GM12801 (cell line): ENCODE results near the gene ARHGAP35.
A peak's percentile ranks its signal among the peaks of the same experiment; 100 is the strongest.

Source experiments
- TF ChIP-seq, protein P1 (sequence below): IDR thresholded peaks from one replicate; pipeline ENCODE4 v1.5.1; 2011; ENCODE audit warnings: control low read depth; ENCODE audit not compliant: insufficient read length; ENCODE audit errors: extremely low read depth

ARHGAP35 gene

DNA sequence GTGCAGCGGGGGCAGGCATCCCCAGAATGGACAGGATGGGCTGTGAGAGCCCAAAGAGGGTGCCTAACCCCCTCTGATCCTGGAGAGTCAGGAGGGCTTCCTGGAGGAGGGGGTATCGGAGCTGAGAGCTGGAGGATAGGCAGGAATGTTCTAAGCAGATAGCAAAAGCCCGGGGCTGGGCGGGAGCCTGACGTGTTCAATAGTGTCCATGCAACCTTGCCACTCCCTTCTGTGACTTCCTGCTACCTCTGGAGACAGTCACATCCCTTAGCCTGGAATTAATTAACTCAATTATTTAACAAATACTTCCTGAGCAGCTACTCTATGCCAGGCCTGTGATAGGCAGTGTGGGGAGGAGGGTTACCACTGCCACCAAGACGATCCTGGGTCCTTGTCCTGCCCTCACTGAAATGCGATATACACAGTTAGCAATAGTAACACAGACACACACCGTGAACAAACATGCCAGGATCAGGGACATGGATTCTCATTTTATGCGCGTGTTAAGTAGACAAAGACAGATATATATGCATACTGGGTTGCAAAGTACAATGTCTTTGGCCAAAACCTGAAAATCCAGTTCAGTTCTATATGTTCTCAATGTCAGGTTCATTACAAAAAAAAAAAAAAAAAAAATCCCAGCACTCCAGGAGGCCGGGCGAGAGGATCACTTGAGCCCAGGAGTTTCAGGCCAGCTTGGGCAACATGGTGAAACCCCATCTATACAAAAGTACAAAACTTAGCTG is 20.9 kb upstream of the ARHGAP35 start:
- TF ChIP-seq, protein P1, sequence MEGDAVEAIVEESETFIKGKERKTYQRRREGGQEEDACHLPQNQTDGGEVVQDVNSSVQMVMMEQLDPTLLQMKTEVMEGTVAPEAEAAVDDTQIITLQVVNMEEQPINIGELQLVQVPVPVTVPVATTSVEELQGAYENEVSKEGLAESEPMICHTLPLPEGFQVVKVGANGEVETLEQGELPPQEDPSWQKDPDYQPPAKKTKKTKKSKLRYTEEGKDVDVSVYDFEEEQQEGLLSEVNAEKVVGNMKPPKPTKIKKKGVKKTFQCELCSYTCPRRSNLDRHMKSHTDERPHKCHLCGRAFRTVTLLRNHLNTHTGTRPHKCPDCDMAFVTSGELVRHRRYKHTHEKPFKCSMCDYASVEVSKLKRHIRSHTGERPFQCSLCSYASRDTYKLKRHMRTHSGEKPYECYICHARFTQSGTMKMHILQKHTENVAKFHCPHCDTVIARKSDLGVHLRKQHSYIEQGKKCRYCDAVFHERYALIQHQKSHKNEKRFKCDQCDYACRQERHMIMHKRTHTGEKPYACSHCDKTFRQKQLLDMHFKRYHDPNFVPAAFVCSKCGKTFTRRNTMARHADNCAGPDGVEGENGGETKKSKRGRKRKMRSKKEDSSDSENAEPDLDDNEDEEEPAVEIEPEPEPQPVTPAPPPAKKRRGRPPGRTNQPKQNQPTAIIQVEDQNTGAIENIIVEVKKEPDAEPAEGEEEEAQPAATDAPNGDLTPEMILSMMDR = no peak

DNA sequence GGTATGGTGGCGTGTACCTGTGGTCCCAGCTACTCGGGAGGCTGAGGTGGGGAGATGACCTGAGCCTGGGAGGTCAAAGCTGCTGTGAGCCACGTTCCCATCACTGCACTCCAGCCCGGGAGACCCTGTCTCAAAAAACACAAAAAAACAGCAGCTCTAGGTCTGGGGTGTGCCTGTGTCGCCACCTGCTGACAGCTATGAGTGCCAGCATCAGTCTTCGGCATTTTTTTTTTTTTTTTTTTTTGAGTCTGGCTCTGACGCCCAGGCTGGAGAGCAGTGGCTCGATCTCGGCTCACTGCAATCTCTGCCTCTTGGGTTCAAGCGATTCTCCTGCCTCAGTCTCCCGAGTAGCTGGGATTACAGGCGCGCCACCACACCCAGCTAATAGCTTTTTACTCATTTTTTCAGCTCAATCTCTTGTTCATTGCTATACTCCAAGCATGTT is 20.3 kb upstream of the ARHGAP35 start:
- TF ChIP-seq, protein P1 = peak; percentile 34

DNA sequence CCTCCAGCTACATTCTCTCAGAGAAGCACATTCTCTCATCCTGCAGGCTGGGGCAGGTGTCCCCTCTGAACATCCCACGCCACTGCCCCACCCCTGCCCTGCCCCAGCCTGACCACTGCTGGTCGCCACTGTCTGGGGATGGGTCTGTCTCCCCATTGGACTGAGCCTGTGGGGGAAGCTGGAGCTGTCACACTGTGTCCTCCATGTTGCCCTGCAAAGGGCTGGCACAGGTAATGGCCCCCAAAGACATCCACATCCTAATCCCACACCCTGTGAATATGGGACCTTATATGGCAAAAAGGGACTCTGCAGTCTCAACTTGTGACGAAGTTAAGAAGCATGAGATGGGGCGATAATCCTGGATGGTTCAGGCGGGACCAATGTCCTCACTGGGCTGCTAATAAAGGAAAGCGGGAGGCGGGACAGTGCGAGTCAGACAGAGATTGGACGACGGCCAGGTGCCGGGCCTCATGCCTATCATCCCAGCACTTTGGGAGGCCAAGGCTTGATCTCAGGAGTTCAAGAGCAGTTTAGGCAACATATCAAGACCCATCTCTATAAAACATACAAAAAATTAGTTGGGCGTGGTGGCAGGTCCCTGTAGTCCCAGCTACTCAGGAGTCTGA is 19.2 kb upstream of the ARHGAP35 start:
- TF ChIP-seq, protein P1 = no peak

DNA sequence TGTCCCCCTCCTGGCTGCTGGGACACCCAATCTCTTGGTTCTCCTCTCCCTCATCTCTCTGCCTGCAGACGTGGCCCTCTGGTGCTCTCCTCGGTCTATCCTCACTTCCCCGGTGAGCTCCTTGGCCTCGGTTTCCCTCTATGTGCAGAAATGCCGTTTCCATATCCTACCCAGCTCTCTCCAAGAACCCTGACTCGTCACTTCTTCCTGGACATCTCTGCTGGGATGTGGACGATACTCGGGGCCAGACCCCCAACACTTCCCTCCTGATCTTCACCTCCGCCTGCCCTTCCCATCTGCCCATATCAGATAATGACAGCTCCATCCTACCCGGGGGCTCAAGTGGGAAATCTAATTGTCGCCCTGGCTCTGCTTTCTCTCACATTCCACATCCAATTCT is 18.0 kb upstream of the ARHGAP35 start:
- TF ChIP-seq, protein P1 = no peak

DNA sequence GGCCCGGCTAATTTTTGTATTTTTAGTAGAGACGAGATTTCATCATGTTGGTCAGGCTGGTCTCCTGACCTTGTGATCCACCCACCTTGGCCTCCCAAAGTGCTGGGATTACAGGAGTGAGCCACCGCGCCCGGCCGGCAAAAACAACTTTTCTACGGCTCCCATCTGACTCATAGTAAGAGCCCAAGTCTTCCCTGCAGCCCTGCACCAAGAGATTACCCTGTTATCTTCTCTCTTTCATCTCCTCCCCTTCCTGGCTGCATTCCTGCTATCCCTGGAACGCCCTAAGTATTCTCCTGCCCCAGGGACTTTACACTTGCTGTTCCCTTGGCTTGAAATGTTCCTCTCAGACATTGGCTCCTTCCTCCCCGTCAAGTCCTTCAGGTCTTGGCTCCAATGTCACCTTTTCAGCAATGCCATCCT is 16.7 kb upstream of the ARHGAP35 start:
- TF ChIP-seq, protein P1 = no peak

DNA sequence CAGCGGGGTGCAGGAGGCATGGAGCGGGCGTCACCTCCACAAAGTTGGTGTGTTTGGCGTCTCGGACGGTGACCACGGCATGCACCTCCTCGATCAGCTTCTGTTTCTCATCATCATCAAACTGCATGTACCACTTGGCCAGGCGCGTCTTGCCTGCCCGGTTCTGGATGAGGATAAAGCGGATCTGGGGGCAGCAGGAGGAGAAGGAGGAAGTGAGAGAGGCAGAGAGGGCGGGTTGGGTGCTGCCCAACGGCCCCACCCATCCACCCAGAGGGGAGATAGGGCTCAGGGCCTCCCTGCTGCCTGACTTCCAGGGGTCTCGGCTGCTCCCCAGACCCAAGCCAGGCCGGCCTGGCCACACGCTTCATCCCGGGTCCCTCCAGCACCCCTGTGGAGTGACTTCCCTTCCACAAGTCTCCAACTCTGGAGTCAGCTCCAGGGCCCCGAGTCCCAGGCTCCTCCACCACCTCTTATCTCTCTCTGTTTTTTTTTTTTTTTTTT is 14.8 kb upstream of the ARHGAP35 start:
- TF ChIP-seq, protein P1 = no peak

DNA sequence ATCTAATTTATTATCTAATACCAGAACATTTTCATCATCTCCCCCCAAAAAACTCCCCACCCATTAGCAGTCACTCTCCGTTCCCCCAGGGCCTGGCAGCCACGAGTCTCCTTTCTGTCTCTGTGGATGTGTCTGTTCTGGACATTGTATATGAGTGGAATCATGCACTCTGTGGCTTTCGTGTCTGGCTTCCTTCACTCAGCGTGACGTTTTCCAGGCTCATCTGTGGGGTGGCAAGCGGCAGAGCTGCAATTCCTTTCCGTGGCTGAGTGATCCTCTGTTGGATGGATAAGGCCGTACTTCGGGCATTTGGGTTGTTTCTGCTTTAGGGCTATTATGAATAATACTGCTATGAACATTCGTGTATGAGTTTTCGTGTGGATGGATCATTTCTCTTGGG is 13.3 kb upstream of the ARHGAP35 start:
- TF ChIP-seq, protein P1 = no peak
